ENCODE results near the gene NUDT1.

- TF ChIP-seq, protein P1, sequence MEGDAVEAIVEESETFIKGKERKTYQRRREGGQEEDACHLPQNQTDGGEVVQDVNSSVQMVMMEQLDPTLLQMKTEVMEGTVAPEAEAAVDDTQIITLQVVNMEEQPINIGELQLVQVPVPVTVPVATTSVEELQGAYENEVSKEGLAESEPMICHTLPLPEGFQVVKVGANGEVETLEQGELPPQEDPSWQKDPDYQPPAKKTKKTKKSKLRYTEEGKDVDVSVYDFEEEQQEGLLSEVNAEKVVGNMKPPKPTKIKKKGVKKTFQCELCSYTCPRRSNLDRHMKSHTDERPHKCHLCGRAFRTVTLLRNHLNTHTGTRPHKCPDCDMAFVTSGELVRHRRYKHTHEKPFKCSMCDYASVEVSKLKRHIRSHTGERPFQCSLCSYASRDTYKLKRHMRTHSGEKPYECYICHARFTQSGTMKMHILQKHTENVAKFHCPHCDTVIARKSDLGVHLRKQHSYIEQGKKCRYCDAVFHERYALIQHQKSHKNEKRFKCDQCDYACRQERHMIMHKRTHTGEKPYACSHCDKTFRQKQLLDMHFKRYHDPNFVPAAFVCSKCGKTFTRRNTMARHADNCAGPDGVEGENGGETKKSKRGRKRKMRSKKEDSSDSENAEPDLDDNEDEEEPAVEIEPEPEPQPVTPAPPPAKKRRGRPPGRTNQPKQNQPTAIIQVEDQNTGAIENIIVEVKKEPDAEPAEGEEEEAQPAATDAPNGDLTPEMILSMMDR (IDR thresholded peaks at IDR 0.05) = no peak
- no peak for TF ChIP-seq POLR2A (IDR thresholded peaks at IDR 0.05)
- TF ChIP-seq EP300 (IDR thresholded peaks at IDR 0.05) = no peak
Measured at GRCh38 chr7:2217716-2218443, 24.1 kb upstream of the NUDT1 start.
